ENCODE data around the gene SPATA17. TPM values are rescaled to one million over a fixed set of nuclear protein-coding genes. Genes with fewer than 3 reads are reported as not detected.

Gene SPATA17
- polyA plus RNA-seq, 1 donor from 2014 or later = 3.1 TPM

DNA sequence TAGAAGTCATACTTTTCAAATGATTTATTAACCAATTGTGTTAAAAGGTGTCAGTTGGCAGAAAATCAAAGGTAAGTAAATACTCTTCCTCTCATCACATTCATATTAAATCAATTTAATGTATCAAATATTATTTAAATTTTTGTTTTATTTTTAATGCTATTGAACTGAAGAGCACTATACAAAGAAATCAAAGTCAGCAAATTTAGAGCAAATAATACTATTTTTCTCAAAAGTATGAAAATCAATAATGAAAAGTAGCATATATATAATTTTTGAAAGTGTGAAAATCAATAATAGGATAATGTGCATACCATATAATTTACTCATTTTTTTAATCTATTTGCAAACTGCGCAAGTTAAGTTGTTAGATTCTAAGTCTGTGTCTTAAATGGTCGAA, 181.0 kb downstream of the SPATA17 start:
- H3K4me3 ChIP-seq (ENCODE audit: low read length) = no peak overlapping the region
- no peaks in the 10 kb centered on the region for H3K36me3 ChIP-seq (ENCODE audit: insufficient read depth, low read length)
- no peaks in the 10 kb centered on the region for H3K79me2 ChIP-seq (replicated peaks; ENCODE audit: insufficient read depth, low read length)
- H3K9me3 ChIP-seq (ENCODE audit: low read length) = no peaks in the 10 kb centered on the region
- H3K27ac ChIP-seq (ENCODE audit: low read length) = no peak overlapping the region
- no peaks in the 10 kb centered on the region for H3K27me3 ChIP-seq (ENCODE audit: insufficient read depth, low read depth, low read length)
- no peak overlapping the region for H3K4me2 ChIP-seq (ENCODE audit: low read length)
- TF ChIP-seq EZH2 (IDR thresholded peaks at IDR 0.05; ENCODE audit: borderline replicate concordance, insufficient read depth, low read length, poor library complexity, severe bottlenecking) = no peak
- TF ChIP-seq TAF1 (IDR thresholded peaks at IDR 0.05; ENCODE audit: low read depth) = no peak
- no peak for TF ChIP-seq POLR2AphosphoS5 (IDR thresholded peaks at IDR 0.05)
- TF ChIP-seq, protein P1, sequence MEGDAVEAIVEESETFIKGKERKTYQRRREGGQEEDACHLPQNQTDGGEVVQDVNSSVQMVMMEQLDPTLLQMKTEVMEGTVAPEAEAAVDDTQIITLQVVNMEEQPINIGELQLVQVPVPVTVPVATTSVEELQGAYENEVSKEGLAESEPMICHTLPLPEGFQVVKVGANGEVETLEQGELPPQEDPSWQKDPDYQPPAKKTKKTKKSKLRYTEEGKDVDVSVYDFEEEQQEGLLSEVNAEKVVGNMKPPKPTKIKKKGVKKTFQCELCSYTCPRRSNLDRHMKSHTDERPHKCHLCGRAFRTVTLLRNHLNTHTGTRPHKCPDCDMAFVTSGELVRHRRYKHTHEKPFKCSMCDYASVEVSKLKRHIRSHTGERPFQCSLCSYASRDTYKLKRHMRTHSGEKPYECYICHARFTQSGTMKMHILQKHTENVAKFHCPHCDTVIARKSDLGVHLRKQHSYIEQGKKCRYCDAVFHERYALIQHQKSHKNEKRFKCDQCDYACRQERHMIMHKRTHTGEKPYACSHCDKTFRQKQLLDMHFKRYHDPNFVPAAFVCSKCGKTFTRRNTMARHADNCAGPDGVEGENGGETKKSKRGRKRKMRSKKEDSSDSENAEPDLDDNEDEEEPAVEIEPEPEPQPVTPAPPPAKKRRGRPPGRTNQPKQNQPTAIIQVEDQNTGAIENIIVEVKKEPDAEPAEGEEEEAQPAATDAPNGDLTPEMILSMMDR (IDR thresholded peaks at IDR 0.05; ENCODE audit: poor library complexity, severe bottlenecking) = no peak
- no peak for TF ChIP-seq SMC3 (conservative IDR thresholded peaks at IDR 0.05; ENCODE audit: poor library complexity)
- TF ChIP-seq RAD21 (conservative IDR thresholded peaks at IDR 0.05) = no peak
- TF ChIP-seq, protein P2, sequence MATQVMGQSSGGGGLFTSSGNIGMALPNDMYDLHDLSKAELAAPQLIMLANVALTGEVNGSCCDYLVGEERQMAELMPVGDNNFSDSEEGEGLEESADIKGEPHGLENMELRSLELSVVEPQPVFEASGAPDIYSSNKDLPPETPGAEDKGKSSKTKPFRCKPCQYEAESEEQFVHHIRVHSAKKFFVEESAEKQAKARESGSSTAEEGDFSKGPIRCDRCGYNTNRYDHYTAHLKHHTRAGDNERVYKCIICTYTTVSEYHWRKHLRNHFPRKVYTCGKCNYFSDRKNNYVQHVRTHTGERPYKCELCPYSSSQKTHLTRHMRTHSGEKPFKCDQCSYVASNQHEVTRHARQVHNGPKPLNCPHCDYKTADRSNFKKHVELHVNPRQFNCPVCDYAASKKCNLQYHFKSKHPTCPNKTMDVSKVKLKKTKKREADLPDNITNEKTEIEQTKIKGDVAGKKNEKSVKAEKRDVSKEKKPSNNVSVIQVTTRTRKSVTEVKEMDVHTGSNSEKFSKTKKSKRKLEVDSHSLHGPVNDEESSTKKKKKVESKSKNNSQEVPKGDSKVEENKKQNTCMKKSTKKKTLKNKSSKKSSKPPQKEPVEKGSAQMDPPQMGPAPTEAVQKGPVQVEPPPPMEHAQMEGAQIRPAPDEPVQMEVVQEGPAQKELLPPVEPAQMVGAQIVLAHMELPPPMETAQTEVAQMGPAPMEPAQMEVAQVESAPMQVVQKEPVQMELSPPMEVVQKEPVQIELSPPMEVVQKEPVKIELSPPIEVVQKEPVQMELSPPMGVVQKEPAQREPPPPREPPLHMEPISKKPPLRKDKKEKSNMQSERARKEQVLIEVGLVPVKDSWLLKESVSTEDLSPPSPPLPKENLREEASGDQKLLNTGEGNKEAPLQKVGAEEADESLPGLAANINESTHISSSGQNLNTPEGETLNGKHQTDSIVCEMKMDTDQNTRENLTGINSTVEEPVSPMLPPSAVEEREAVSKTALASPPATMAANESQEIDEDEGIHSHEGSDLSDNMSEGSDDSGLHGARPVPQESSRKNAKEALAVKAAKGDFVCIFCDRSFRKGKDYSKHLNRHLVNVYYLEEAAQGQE (IDR thresholded peaks at IDR 0.05; ENCODE audit: borderline replicate concordance) = no peak
- TF ChIP-seq EP300 (conservative IDR thresholded peaks at IDR 0.05; ENCODE audit: poor library complexity, severe bottlenecking) = no peak
- no peak for TF ChIP-seq MXI1 (conservative IDR thresholded peaks at IDR 0.05; ENCODE audit: poor library complexity, severe bottlenecking)
- H2AFZ ChIP-seq (ENCODE audit: low read depth, low read length) = no peak overlapping the region
- H3F3A ChIP-seq (ENCODE audit: insufficient read depth, low read length, poor library complexity, severe bottlenecking) = no peaks in the 10 kb centered on the region
- H3K9ac ChIP-seq (ENCODE audit: low read length) = no peak overlapping the region
- H3K9me2 ChIP-seq (ENCODE audit: insufficient read depth, low read length) = no peaks in the 10 kb centered on the region
- H4K20me1 ChIP-seq (ENCODE audit: insufficient read depth) = no peaks in the 10 kb centered on the region

DNA sequence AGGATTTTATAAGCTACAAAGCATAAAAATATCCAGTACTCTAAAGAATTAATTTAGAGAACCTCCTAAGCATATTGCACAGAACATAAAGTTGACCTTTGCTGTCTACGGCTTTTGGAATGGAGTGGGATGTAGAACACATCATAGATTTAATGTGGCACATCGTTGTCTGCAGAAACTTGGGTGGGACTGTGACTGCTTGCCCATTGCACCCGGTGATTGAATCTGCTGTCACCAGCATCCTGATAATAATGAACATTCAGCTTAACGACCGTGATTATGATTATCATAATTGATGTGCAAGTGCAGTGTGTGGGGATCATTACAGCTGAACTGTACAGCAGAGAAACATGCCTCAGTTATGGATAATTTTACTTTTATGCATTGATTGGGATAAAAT, 181.9 kb downstream of the SPATA17 start:
- Histone ChIP-seq H3K4me2 (ENCODE audit: low read length) (no peak overlapping the region), H3K9ac (ENCODE audit: low read length) (no peak overlapping the region), H3K36me3 (ENCODE audit: insufficient read depth, low read length) (no peaks in the 10 kb centered on the region), H3F3A (ENCODE audit: insufficient read depth, low read length, poor library complexity, severe bottlenecking) (no peaks in the 10 kb centered on the region), H3K4me3 (ENCODE audit: low read length) (no peak overlapping the region), H3K27ac (ENCODE audit: low read length) (no peak overlapping the region), H4K20me1 (ENCODE audit: insufficient read depth) (no peaks in the 10 kb centered on the region), H2AFZ (ENCODE audit: low read depth, low read length) (no peak overlapping the region), H3K79me2 (replicated peaks; ENCODE audit: insufficient read depth, low read length) (no peaks in the 10 kb centered on the region), H3K27me3 (ENCODE audit: insufficient read depth, low read depth, low read length) (no peaks in the 10 kb centered on the region), H3K9me3 (ENCODE audit: low read length) (no peaks in the 10 kb centered on the region), H3K9me2 (ENCODE audit: insufficient read depth, low read length) (no peaks in the 10 kb centered on the region)
- TF ChIP-seq POLR2AphosphoS5 (IDR thresholded peaks at IDR 0.05) = no peak
- TF ChIP-seq, protein P2 (IDR thresholded peaks at IDR 0.05; ENCODE audit: borderline replicate concordance) = no peak
- TF ChIP-seq SMC3 (conservative IDR thresholded peaks at IDR 0.05; ENCODE audit: poor library complexity) = no peak
- TF ChIP-seq EZH2 (IDR thresholded peaks at IDR 0.05; ENCODE audit: borderline replicate concordance, insufficient read depth, low read length, poor library complexity, severe bottlenecking) = no peak
- TF ChIP-seq MXI1 (conservative IDR thresholded peaks at IDR 0.05; ENCODE audit: poor library complexity, severe bottlenecking) = no peak
- TF ChIP-seq, protein P1 (IDR thresholded peaks at IDR 0.05; ENCODE audit: poor library complexity, severe bottlenecking) = no peak
- no peak for TF ChIP-seq RAD21 (conservative IDR thresholded peaks at IDR 0.05)
- TF ChIP-seq EP300 (conservative IDR thresholded peaks at IDR 0.05; ENCODE audit: poor library complexity, severe bottlenecking) = no peak
- TF ChIP-seq TAF1 (IDR thresholded peaks at IDR 0.05; ENCODE audit: low read depth) = no peak

Data from neural cell (in vitro differentiated cells).